T-helper 2 cell treated with Interferon-gamma antibody and Interleukin-4, amounts not matched to agents 5 μg/mL and 100 μg/mL, for 36 hours (primary cell): ENCODE data around the gene VAMP3.

ENCODE experiments used
- DNase-seq: peaks from one replicate; pipeline ENCODE4 v3.0.0; 2021; ENCODE audit warnings: low spot score
- H3K27ac Mint-ChIP-seq: one replicate; pipeline ENCODE4 v1.8.0; 2021; ENCODE audit warnings: mild to moderate bottlenecking, mixed read lengths
- H3K27me3 Mint-ChIP-seq: one replicate; pipeline ENCODE4 v1.8.0; 2021; ENCODE audit warnings: low read depth, mixed read lengths
- H3K36me3 Mint-ChIP-seq: one replicate; pipeline ENCODE4 v1.8.0; 2021; ENCODE audit warnings: low read depth, mixed read lengths
- H3K4me1 Mint-ChIP-seq: one replicate; pipeline ENCODE4 v1.8.0; 2021; ENCODE audit warnings: low read depth, mixed read lengths
- H3K4me3 Mint-ChIP-seq: one replicate; pipeline ENCODE4 v1.8.0; 2022; ENCODE audit warnings: mild to moderate bottlenecking, moderate library complexity, mixed read lengths
- H3K9me3 Mint-ChIP-seq: one replicate; pipeline ENCODE4 v1.8.0; 2021; ENCODE audit warnings: mixed read lengths

Gene VAMP3

GRCh38 chr1:7810395-7810794, 39.3 kb downstream of the VAMP3 start:
- peaks cover 22% of the 10 kb centered on the region for H3K9me3 Mint-ChIP-seq
- peaks cover 8% of the 10 kb centered on the region for H3K36me3 Mint-ChIP-seq
- H3K4me3 Mint-ChIP-seq: no peak overlapping the region
- no peak overlapping the region for H3K27ac Mint-ChIP-seq
- DNase-seq: peak; percentile 30
- H3K27me3 Mint-ChIP-seq: no peaks in the 10 kb centered on the region
- no peaks in the 10 kb centered on the region for H3K4me1 Mint-ChIP-seq

GRCh38 chr1:7811476-7811875, 40.4 kb downstream of the VAMP3 start:
- Mint-ChIP-seq H3K4me1 (no peaks in the 10 kb centered on the region), H3K27ac (no peak overlapping the region), H3K9me3 (peaks cover 22% of the 10 kb centered on the region), H3K4me3 (no peak overlapping the region), H3K27me3 (no peaks in the 10 kb centered on the region), H3K36me3 (peaks cover 8% of the 10 kb centered on the region)
- DNase-seq: no peak

GRCh38 chr1:7813677-7814373, 42.7 kb downstream of the VAMP3 start:
- Mint-ChIP-seq H3K9me3 (peaks cover 22% of the 10 kb centered on the region), H3K4me3 (no peak overlapping the region), H3K36me3 (peaks cover 8% of the 10 kb centered on the region), H3K4me1 (no peaks in the 10 kb centered on the region), H3K27ac (no peak overlapping the region), H3K27me3 (no peaks in the 10 kb centered on the region)
- DNase-seq: no peak

GRCh38 chr1:7821282-7821681, 50.2 kb downstream of the VAMP3 start:
- H3K4me1 Mint-ChIP-seq: no peaks in the 10 kb centered on the region
- H3K4me3 Mint-ChIP-seq: no peak overlapping the region
- no peaks in the 10 kb centered on the region for H3K9me3 Mint-ChIP-seq
- H3K36me3 Mint-ChIP-seq: no peaks in the 10 kb centered on the region
- H3K27ac Mint-ChIP-seq: no peak overlapping the region
- no peaks in the 10 kb centered on the region for H3K27me3 Mint-ChIP-seq
- no peak for DNase-seq

- H3K9me3 Mint-ChIP-seq: no peaks in the 10 kb centered on the region
- H3K36me3 Mint-ChIP-seq: peaks cover 6% of the 10 kb centered on the region
- no peak overlapping the region for H3K27ac Mint-ChIP-seq
- H3K4me3 Mint-ChIP-seq: no peak overlapping the region
- no peak for DNase-seq
- peaks cover 6% of the 10 kb centered on the region for H3K4me1 Mint-ChIP-seq
- H3K27me3 Mint-ChIP-seq: no peaks in the 10 kb centered on the region
Observed at GRCh38 chr1:7824701-7825100, 53.6 kb downstream of the VAMP3 start.

GRCh38 chr1:7826363-7826762, 55.3 kb downstream of the VAMP3 start:
- no peak for DNase-seq
- H3K4me1 Mint-ChIP-seq: peaks cover 9% of the 10 kb centered on the region
- no peak overlapping the region for H3K27ac Mint-ChIP-seq
- peak overlapping the region; percentile 96 for H3K4me3 Mint-ChIP-seq
- H3K36me3 Mint-ChIP-seq: peaks cover 12% of the 10 kb centered on the region
- H3K27me3 Mint-ChIP-seq: no peaks in the 10 kb centered on the region
- no peaks in the 10 kb centered on the region for H3K9me3 Mint-ChIP-seq

GRCh38 chr1:7827126-7827955, 56.2 kb downstream of the VAMP3 start:
- H3K27ac Mint-ChIP-seq: peak overlapping the region; percentile 96
- no peaks in the 10 kb centered on the region for H3K9me3 Mint-ChIP-seq
- H3K36me3 Mint-ChIP-seq: peaks cover 12% of the 10 kb centered on the region
- H3K4me1 Mint-ChIP-seq: peaks cover 9% of the 10 kb centered on the region
- DNase-seq: peak; percentile 30
- H3K4me3 Mint-ChIP-seq: peak overlapping the region; percentile 96
- H3K27me3 Mint-ChIP-seq: no peaks in the 10 kb centered on the region
